ENCODE measurements around the gene FHL2.

The FHL2 gene

DNA sequence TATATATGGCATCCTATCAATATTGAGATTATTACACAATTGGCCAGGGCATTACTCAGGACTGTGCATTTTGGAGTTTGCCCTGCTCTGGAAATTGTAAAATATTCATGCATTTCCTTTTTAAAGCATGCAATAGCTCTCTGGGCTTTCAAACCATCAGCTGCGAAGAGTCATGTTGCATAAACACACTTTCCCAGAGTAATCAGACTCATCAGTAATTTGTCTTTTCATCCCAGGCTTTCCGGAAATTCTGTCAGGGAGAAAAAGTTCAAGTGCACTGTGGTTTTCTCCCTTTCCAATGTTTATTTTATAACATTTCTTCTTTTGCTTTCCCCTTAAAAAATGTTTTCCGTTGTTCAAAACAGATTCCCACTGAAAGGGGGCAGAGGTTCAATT is 38.9 kb upstream of the FHL2 start:
- TF ChIP-seq ISL1 (CRISPR knock-in tag; IDR thresholded peaks at IDR 0.05) (0 out of 2 replicates have a peak, but pooled peaks have one; percentile 6), OSR1 (CRISPR knock-in tag; IDR thresholded peaks at IDR 0.05) (no peak)
- no peak for ATAC-seq

DNA sequence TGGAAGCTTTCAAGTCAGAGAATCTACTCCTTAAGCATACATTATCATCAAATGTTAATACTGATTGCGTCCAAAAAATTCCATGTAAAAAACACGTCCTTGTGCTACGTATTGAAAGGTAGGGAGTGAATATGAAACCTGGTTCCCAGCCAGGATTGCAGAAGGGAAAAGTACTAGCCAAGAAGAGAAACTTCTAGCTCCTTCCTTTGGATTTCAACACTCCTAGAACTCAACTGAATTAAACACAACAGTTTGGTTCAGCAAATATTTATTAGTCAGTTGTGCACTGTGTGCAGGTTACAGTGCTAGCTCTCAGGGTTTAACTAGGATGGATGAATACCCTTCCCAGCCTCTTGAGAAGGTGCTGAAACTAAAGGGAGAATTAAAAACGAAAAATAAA is 33.9 kb upstream of the FHL2 start:
- ATAC-seq = no peak
- no peak for TF ChIP-seq ZFP30 (CRISPR knock-in tag; IDR thresholded peaks at IDR 0.05)
- TF ChIP-seq, protein P1, sequence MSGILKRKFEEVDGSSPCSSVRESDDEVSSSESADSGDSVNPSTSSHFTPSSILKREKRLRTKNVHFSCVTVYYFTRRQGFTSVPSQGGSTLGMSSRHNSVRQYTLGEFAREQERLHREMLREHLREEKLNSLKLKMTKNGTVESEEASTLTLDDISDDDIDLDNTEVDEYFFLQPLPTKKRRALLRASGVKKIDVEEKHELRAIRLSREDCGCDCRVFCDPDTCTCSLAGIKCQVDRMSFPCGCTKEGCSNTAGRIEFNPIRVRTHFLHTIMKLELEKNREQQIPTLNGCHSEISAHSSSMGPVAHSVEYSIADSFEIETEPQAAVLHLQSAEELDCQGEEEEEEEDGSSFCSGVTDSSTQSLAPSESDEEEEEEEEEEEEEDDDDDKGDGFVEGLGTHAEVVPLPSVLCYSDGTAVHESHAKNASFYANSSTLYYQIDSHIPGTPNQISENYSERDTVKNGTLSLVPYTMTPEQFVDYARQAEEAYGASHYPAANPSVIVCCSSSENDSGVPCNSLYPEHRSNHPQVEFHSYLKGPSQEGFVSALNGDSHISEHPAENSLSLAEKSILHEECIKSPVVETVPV (CRISPR knock-in tag; IDR thresholded peaks at IDR 0.05) = no peak
- TF ChIP-seq, protein P2, sequence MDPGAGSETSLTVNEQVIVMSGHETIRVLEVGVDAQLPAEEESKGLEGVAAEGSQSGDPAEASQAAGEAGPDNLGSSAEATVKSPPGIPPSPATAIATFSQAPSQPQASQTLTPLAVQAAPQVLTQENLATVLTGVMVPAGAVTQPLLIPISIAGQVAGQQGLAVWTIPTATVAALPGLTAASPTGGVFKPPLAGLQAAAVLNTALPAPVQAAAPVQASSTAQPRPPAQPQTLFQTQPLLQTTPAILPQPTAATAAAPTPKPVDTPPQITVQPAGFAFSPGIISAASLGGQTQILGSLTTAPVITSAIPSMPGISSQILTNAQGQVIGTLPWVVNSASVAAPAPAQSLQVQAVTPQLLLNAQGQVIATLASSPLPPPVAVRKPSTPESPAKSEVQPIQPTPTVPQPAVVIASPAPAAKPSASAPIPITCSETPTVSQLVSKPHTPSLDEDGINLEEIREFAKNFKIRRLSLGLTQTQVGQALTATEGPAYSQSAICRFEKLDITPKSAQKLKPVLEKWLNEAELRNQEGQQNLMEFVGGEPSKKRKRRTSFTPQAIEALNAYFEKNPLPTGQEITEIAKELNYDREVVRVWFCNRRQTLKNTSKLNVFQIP (CRISPR knock-in tag; IDR thresholded peaks at IDR 0.05; ENCODE audit: borderline replicate concordance, low read depth) = no peak
- TF ChIP-seq TOX (CRISPR knock-in tag; IDR thresholded peaks at IDR 0.05; ENCODE audit: borderline replicate concordance) = no peak
- no peak for TF ChIP-seq RARB (CRISPR knock-in tag; IDR thresholded peaks at IDR 0.05)

DNA sequence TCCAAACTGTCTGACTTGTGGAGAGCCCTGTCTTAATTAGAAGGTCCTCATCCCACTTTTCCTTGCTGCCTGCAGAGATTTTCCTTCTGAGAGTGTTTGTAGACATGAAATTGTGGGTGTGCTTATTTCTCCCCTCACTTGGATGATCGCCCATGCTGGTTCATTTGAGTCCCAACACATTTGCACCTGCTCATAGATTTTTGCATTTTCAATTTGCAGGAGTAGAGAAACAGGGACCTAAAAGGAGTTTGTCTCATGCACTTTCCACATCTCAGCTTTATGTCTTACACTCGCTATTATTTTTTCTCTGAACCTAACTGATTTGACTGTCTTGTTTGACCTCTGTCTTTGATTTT is 33.2 kb upstream of the FHL2 start:
- TF ChIP-seq, protein P3, sequence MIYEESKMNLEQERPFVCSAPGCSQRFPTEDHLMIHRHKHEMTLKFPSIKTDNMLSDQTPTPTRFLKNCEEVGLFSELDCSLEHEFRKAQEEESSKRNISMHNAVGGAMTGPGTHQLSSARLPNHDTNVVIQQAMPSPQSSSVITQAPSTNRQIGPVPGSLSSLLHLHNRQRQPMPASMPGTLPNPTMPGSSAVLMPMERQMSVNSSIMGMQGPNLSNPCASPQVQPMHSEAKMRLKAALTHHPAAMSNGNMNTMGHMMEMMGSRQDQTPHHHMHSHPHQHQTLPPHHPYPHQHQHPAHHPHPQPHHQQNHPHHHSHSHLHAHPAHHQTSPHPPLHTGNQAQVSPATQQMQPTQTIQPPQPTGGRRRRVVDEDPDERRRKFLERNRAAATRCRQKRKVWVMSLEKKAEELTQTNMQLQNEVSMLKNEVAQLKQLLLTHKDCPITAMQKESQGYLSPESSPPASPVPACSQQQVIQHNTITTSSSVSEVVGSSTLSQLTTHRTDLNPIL (CRISPR knock-in tag; IDR thresholded peaks at IDR 0.05; ENCODE audit: low read depth) = no peak
- TF ChIP-seq PPARA (CRISPR knock-in tag; IDR thresholded peaks at IDR 0.05; ENCODE audit: borderline replicate concordance) (no peak), SNAI2 (CRISPR knock-in tag; IDR thresholded peaks at IDR 0.05) (no peak), OSR1 (CRISPR knock-in tag; IDR thresholded peaks at IDR 0.05) (no peak), ARNTL (CRISPR knock-in tag; IDR thresholded peaks at IDR 0.05; ENCODE audit: borderline replicate concordance, low read depth) (no peak), ISL1 (CRISPR knock-in tag; IDR thresholded peaks at IDR 0.05) (no peak), CSDC2 (CRISPR knock-in tag; IDR thresholded peaks at IDR 0.05) (no peak)
- TF ChIP-seq, protein P2 (CRISPR knock-in tag; IDR thresholded peaks at IDR 0.05; ENCODE audit: borderline replicate concordance, low read depth) = no peak
- TF ChIP-seq, protein P4, sequence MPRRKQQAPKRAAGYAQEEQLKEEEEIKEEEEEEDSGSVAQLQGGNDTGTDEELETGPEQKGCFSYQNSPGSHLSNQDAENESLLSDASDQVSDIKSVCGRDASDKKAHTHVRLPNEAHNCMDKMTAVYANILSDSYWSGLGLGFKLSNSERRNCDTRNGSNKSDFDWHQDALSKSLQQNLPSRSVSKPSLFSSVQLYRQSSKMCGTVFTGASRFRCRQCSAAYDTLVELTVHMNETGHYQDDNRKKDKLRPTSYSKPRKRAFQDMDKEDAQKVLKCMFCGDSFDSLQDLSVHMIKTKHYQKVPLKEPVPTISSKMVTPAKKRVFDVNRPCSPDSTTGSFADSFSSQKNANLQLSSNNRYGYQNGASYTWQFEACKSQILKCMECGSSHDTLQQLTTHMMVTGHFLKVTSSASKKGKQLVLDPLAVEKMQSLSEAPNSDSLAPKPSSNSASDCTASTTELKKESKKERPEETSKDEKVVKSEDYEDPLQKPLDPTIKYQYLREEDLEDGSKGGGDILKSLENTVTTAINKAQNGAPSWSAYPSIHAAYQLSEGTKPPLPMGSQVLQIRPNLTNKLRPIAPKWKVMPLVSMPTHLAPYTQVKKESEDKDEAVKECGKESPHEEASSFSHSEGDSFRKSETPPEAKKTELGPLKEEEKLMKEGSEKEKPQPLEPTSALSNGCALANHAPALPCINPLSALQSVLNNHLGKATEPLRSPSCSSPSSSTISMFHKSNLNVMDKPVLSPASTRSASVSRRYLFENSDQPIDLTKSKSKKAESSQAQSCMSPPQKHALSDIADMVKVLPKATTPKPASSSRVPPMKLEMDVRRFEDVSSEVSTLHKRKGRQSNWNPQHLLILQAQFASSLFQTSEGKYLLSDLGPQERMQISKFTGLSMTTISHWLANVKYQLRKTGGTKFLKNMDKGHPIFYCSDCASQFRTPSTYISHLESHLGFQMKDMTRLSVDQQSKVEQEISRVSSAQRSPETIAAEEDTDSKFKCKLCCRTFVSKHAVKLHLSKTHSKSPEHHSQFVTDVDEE (CRISPR knock-in tag; IDR thresholded peaks at IDR 0.05) = no peak
- TF ChIP-seq, protein P5, sequence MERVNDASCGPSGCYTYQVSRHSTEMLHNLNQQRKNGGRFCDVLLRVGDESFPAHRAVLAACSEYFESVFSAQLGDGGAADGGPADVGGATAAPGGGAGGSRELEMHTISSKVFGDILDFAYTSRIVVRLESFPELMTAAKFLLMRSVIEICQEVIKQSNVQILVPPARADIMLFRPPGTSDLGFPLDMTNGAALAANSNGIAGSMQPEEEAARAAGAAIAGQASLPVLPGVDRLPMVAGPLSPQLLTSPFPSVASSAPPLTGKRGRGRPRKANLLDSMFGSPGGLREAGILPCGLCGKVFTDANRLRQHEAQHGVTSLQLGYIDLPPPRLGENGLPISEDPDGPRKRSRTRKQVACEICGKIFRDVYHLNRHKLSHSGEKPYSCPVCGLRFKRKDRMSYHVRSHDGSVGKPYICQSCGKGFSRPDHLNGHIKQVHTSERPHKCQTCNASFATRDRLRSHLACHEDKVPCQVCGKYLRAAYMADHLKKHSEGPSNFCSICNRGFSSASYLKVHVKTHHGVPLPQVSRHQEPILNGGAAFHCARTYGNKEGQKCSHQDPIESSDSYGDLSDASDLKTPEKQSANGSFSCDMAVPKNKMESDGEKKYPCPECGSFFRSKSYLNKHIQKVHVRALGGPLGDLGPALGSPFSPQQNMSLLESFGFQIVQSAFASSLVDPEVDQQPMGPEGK (CRISPR knock-in tag; IDR thresholded peaks at IDR 0.05; ENCODE audit: borderline replicate concordance) = no peak
- ATAC-seq = no peak; the same call in 2 of the 3 replicates

DNA sequence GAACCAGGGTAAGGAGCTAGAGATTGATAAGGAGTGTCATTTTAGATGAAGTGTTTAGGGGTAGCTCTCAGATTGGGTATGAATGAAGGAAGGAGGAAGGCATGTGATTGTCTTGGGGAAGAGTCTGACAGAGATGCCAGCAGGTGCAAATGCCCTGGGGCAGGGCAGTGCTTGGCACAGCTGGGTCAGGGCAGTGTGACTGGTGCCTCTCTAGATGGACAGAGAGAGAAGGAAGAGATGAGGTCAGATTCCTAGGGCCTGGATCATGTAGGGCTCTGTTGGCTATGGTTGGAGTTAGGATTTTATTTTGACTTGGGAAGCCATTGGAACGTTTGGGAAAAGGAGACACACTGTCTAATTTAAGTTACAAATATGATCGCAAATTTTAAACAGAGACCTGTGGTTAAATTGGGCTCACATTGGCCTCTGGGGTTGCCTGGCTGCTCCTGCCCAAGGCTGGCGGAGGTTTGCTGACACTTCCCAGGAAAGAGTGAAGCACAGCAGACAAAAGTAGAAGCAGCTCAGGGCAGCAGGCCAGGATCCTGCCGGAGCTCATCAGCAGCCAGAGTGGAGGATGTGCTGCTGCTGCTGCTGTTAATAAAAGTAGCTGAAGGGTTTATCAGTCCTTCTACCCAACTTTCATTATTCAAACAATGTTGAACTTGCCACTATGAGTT is 32.7 kb upstream of the FHL2 start:
- ATAC-seq = peak; percentile 95
- TF ChIP-seq CSDC2 (CRISPR knock-in tag; IDR thresholded peaks at IDR 0.05) (no peak), ESRRG (CRISPR knock-in tag; IDR thresholded peaks at IDR 0.05) (no peak), ZNF70 (CRISPR knock-in tag; IDR thresholded peaks at IDR 0.05) (no peak), TCF4 (CRISPR knock-in tag; IDR thresholded peaks at IDR 0.05; ENCODE audit: borderline replicate concordance) (no peak), ARNTL (CRISPR knock-in tag; IDR thresholded peaks at IDR 0.05; ENCODE audit: borderline replicate concordance, low read depth) (no peak), OSR1 (CRISPR knock-in tag; IDR thresholded peaks at IDR 0.05) (no peak)
- TF ChIP-seq, protein P2 (CRISPR knock-in tag; IDR thresholded peaks at IDR 0.05; ENCODE audit: borderline replicate concordance, low read depth) = no peak
- TF ChIP-seq, protein P5 (CRISPR knock-in tag; IDR thresholded peaks at IDR 0.05; ENCODE audit: borderline replicate concordance) = no peak
